OCI-LY3 (cell line): ENCODE measurements around the gene TATDN2.

Experiments
- H2AFZ ChIP-seq: fragments of 200-600, 300-600 bp; shearing (Covaris generic); 2 replicates; pipeline ENCODE4 v1.6.0; 2014; ENCODE audit warnings: antibody characterized with exemption, low read depth, low read length
- H3K27ac ChIP-seq: fragments of 200-600, 300-600 bp; sonication (generic); 2 replicates; pipeline ENCODE4 v1.5.1; 2014; ENCODE audit warnings: mild to moderate bottlenecking, low read length, moderate library complexity, mixed read lengths
- H3K27me3 ChIP-seq: fragments of 200-600, 300-600 bp; sonication (generic); 2 replicates; pipeline ENCODE4 v1.6.1; 2014; ENCODE audit warnings: low read depth, low read length, mixed read lengths
- H3K36me3 ChIP-seq: fragments of 200-600, 300-600 bp; sonication (generic); replicated peaks from 2 replicates; pipeline ENCODE3; 2014; ENCODE audit warnings: low read depth, low read length, mixed read lengths
- H3K4me1 ChIP-seq: fragments of 300-600, 200-600 bp; sonication (generic); 2 replicates; pipeline ENCODE4 v1.6.1; 2014; ENCODE audit warnings: low read length, mixed read lengths
- H3K4me2 ChIP-seq: fragments of 200-600, 300-600 bp; sonication (generic); 2 replicates; pipeline ENCODE4 v1.6.1; 2014; ENCODE audit warnings: low read length, mixed read lengths
- H3K4me3 ChIP-seq: fragments of 300-600, 200-600 bp; sonication (generic); 2 replicates; pipeline ENCODE4 v1.5.1; 2014; ENCODE audit warnings: antibody characterized with exemption, mild to moderate bottlenecking, low read length, moderate library complexity
- H3K79me2 ChIP-seq: fragments of 300-600, 200-600 bp; shearing (Covaris generic); 2 replicates; pipeline ENCODE4 v1.6.1; 2014; ENCODE audit warnings: mild to moderate bottlenecking, low read length, mixed read lengths
- H3K9ac ChIP-seq: fragments of 300-600, 200-600 bp; shearing (Covaris generic); 2 replicates; pipeline ENCODE4 v1.6.0; 2014; ENCODE audit warnings: mild to moderate bottlenecking, low read length, moderate library complexity
- H3K9me3 ChIP-seq: fragments of 200-600, 300-600 bp; shearing (Covaris generic); 2 replicates; pipeline ENCODE4 v1.6.1; 2014; ENCODE audit warnings: low read length, mixed read lengths; ENCODE audit not compliant: insufficient read depth
- H4K20me1 ChIP-seq: fragments of 200-600, 300-600 bp; sonication (generic); 2 replicates; pipeline ENCODE4 v1.6.1; 2016; ENCODE audit warnings: low read length, mixed read lengths; ENCODE audit not compliant: insufficient read depth
- CTCF ChIP-seq: fragments of 200-600, 300-600 bp; sonication (generic); IDR thresholded peaks from 2 replicates; pipeline ENCODE4 v1.5.1; 2014; ENCODE audit warnings: antibody characterized with exemption, low read length, low read depth
- EZH2phosphoT487 ChIP-seq: fragments of 200-600 bp; shearing (Covaris generic); IDR thresholded peaks from 2 replicates; pipeline ENCODE4 v1.6.1; 2018; ENCODE audit warnings: antibody characterized with exemption, mixed run types, low read depth

Gene TATDN2

GRCh38 chr3:10286596-10287295, 38.5 kb downstream of the TATDN2 start:
- Histone ChIP-seq H3K4me3 (no peak overlapping the region), H3K27ac (no peak overlapping the region), H3K9me3 (no peaks in the 10 kb centered on the region), H2AFZ (no peak overlapping the region), H3K9ac (no peak overlapping the region), H3K79me2 (no peaks in the 10 kb centered on the region), H3K27me3 (no peaks in the 10 kb centered on the region), H3K4me1 (no peaks in the 10 kb centered on the region), H4K20me1 (no peaks in the 10 kb centered on the region; the same call in 1 of the 2 replicates), H3K36me3 (peaks cover 36% of the 10 kb centered on the region), H3K4me2 (no peak overlapping the region)
- TF ChIP-seq CTCF (no peak), EZH2phosphoT487 (no peak)

- TF ChIP-seq CTCF = no peak
- TF ChIP-seq EZH2phosphoT487 = no peak
- Histone ChIP-seq H4K20me1 (no peaks in the 10 kb centered on the region; the same call in 1 of the 2 replicates), H3K4me3 (no peak overlapping the region), H3K4me2 (no peak overlapping the region), H3K27me3 (no peaks in the 10 kb centered on the region), H3K36me3 (peaks cover 30% of the 10 kb centered on the region), H2AFZ (no peak overlapping the region), H3K4me1 (peaks cover 11% of the 10 kb centered on the region), H3K27ac (no peak overlapping the region), H3K9me3 (no peaks in the 10 kb centered on the region), H3K9ac (no peak overlapping the region), H3K79me2 (no peaks in the 10 kb centered on the region)
Observed at GRCh38 chr3:10287936-10288574, 39.8 kb downstream of the TATDN2 start.

GRCh38 chr3:10288575-10288960, 40.3 kb downstream of the TATDN2 start:
- TF ChIP-seq CTCF (no peak), EZH2phosphoT487 (no peak)
- Histone ChIP-seq H3K9ac (no peak overlapping the region), H3K36me3 (peaks cover 28% of the 10 kb centered on the region), H3K4me3 (no peak overlapping the region), H3K4me2 (no peak overlapping the region), H3K79me2 (no peaks in the 10 kb centered on the region), H3K4me1 (peaks cover 15% of the 10 kb centered on the region), H3K9me3 (no peaks in the 10 kb centered on the region), H3K27me3 (no peaks in the 10 kb centered on the region), H3K27ac (no peak overlapping the region), H4K20me1 (no peaks in the 10 kb centered on the region), H2AFZ (no peak overlapping the region)

- Histone ChIP-seq H3K9ac (no peak overlapping the region), H3K36me3 (peaks cover 26% of the 10 kb centered on the region), H3K4me3 (no peak overlapping the region), H3K27me3 (no peaks in the 10 kb centered on the region), H3K4me1 (peaks cover 15% of the 10 kb centered on the region), H3K79me2 (no peaks in the 10 kb centered on the region), H4K20me1 (no peaks in the 10 kb centered on the region), H3K9me3 (no peaks in the 10 kb centered on the region), H3K27ac (no peak overlapping the region), H2AFZ (no peak overlapping the region), H3K4me2 (no peak overlapping the region)
- TF ChIP-seq EZH2phosphoT487 (no peak), CTCF (no peak)
Observed at GRCh38 chr3:10289077-10289476, 40.8 kb downstream of the TATDN2 start.
